Activated CD8-positive, alpha-beta T cell treated with anti-CD3 and anti-CD28 coated beads for 36 hours (primary cell): ENCODE results near the gene TMCO6. TPM values are rescaled to one million over a fixed set of nuclear protein-coding genes. Genes with fewer than 3 reads are reported as not detected.

ENCODE experiments used
- ATAC-seq: fragments of 200-7000 bp; cut with Tn5 transposase; one replicate; pipeline ENCODE4 v1.10.0; 2021; ENCODE audit warnings: mild to moderate bottlenecking, moderate library complexity
- CTCF ChIA-PET: fragments of 350-600 bp; sonication (Branson Sonifier 250); formaldehyde crosslinking; loops from one replicate; lab custom pipeline; 2021; ENCODE audit warnings: antibody characterized with exemption; lab: Charles Lee
- POLR2A ChIA-PET: fragments of 350-600 bp; sonication (Branson Sonifier 250); formaldehyde crosslinking; loops from one replicate; lab custom pipeline; 2021; ENCODE audit warnings: antibody characterized with exemption; lab: Charles Lee
- DNase-seq: peaks from one replicate; pipeline ENCODE4 v3.0.0-alpha.2; 2020
- H3K27ac Mint-ChIP-seq: one replicate; pipeline ENCODE4 v1.8.0; 2021; ENCODE audit warnings: mild to moderate bottlenecking, mixed read lengths
- H3K27me3 Mint-ChIP-seq: one replicate; pipeline ENCODE4 v1.8.0; 2021; ENCODE audit warnings: mixed read lengths
- H3K36me3 Mint-ChIP-seq: one replicate; pipeline ENCODE4 v1.8.0; 2021; ENCODE audit warnings: low read depth, mixed read lengths
- H3K4me1 Mint-ChIP-seq: one replicate; pipeline ENCODE4 v1.8.0; 2021; ENCODE audit warnings: low read depth, mixed read lengths
- H3K4me3 Mint-ChIP-seq: one replicate; pipeline ENCODE4 v1.8.0; 2021; ENCODE audit warnings: mild to moderate bottlenecking, moderate library complexity, mixed read lengths
- H3K9me3 Mint-ChIP-seq: one replicate; pipeline ENCODE4 v1.8.0; 2021; ENCODE audit warnings: mixed read lengths
- CTCF ChIP-seq: fragments of 200-600 bp; IDR thresholded peaks from one replicate; pipeline ENCODE4 v1.8.0; 2022; ENCODE audit warnings: antibody characterized with exemption, mild to moderate bottlenecking
- intact Hi-C: fragments of 100-400 bp; cut with micrococcal nuclease; formaldehyde crosslinking; loops from one replicate; pipeline ENCODE4 v1.10.0; 2022
- total RNA-seq, 2 experiments: library from RNA; stranded (reverse); gene quantifications; one replicate each; pipeline ENCODE4 v1.2.3, GENCODE V29; 2021

Gene TMCO6
- total RNA-seq, 2 experiments from 2014 or later = 31.7 to 33.2 TPM

DNA sequence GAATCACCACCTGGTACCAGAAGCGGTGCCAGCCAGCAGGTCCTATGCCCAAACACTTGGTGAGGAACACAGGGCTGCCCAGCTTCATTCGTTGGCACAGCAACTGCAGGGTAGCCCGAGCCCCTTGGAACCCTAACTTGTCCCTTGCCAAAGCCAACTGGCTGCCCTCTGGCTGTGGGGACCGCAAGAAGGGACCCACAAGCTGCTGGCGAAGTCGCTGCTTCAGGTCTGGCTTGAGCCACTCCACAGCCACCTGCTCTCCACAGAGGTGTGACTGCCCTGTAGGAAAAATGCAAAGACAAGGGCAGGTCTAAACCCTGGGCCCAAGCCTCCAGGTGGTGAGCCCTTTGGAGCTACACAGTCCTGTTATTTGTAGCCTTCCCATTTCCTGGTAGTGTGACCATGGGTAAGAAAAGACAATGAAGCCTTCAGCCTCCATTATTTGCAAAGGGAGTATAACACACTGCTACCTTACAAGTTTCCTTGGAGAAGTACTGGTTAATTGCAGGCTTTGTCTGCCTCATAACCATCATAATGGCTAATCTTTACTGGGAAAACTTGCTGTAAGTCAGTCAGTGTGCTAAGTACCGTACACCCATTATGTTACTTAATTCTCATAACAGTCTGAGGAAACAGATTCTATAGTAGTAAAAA lies 32.3 kb downstream of the TMCO6 start:
- no peak overlapping the region for H3K27ac Mint-ChIP-seq
- intact Hi-C loops = no loop called here
- no peaks in the 10 kb centered on the region for H3K9me3 Mint-ChIP-seq
- H3K27me3 Mint-ChIP-seq = no peaks in the 10 kb centered on the region
- CTCF ChIA-PET = no interaction called here
- TF ChIP-seq CTCF = no peak
- peaks cover 60% of the 10 kb centered on the region for H3K36me3 Mint-ChIP-seq
- POLR2A ChIA-PET = interaction anchor here (0.6 to 1.0 kb wide), 2 partner anchors 7 to 19 kb away, joined by 3 read pairs; partner anchors contain the start of genes HARS1 and HARS2
- no peak for ATAC-seq
- no peak overlapping the region for H3K4me3 Mint-ChIP-seq
- H3K4me1 Mint-ChIP-seq = peaks cover 14% of the 10 kb centered on the region
- no peak for DNase-seq

DNA sequence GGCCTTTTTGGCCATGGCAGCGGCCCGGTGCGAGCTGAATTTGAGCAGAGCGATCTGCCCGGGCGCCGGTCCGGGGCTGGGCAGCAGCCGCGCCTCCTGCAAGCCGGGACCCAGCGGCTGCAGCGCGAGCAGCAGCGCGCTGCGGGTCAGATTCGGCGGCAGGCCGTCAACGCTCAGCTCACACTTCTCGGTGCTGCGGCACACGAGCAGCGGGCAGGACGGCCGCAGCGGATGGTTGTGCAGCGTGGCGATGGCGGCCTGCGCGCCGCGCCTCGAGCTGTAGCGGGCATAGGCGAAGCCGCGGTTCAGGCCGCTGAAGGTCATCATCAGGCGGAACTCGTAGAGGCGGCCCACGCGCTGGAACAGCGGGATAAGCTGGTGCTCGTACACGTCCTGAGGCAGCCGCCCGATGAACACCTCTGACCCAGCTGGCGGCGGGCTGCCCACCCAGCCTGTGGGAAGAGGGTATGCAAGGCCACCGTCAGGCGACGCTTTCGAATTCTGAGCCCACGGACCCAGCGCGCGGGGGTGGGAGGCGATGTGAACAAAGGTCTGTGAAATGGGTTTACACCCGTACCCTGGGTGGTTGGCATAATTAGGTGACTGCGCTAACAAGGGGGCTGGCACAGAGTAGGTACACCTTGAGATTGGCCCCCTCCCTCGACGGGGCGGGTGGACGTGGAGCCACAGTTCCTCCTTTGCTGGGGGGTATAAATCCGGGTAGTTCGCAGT lies 33.4 kb downstream of the TMCO6 start:
- H3K4me3 Mint-ChIP-seq = no peak overlapping the region
- H3K27ac Mint-ChIP-seq = no peak overlapping the region
- intact Hi-C loops = no loop called here
- H3K36me3 Mint-ChIP-seq = peaks cover 60% of the 10 kb centered on the region
- DNase-seq = peak; percentile 33
- H3K9me3 Mint-ChIP-seq = no peaks in the 10 kb centered on the region
- TF ChIP-seq CTCF = no peak
- H3K4me1 Mint-ChIP-seq = peaks cover 4% of the 10 kb centered on the region
- CTCF ChIA-PET = no interaction called here
- POLR2A ChIA-PET = interaction anchor here (0.9 to 3.2 kb wide), 2 partner anchors 12 to 25 kb away, joined by 3 to 11 read pairs; partner anchors contain the start of genes IK and NDUFA2
- H3K27me3 Mint-ChIP-seq = no peaks in the 10 kb centered on the region
- ATAC-seq = no peak

DNA sequence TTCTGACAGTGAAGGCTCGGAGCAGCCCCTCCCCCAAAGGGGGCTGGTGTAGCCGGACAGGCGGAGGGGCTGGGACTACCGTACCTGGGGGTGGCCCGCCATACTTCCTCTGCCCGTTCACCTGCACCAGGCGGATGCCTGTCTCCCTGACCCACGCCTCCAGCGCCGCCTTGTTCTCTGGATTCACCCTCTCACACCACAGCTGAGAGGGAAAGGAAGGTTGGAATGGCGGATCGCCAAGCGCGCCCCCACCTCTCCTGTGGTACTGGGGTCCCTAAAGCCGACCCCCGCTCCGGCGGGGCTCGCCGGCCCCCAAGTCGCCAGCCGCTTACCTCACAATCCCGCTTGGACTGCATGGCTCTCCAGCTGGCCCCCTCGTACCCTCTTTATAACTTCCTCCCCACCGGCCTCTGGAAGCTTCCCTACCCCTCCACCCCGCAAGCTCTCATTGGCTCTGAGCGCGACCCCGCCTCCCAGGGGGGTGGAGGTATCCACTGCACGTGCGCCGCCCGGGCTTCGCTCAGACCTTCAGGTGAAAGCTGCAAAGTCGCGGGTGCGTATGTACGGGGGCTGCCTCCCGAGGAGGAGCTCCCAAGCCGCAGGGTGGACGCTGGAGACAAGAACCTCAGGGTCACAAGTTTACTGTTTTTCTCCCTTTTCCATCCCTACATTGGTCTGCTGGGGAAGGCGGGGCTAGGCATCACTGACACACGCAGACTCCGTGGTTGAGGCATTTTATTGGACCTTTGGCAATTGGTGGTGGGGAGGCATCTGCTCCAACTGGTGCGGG lies 34.1 kb downstream of the TMCO6 start, which contains the start of gene DND1:
Gene DND1, minus strand, starts transcription at position 390 of the 790 bp plus-strand sequence. Its CDS starts 34 bp downstream, at position 356.
- ATAC-seq (no peak), DNase-seq (no peak)
- no peaks in the 10 kb centered on the region for H3K27me3 Mint-ChIP-seq
- no peak for TF ChIP-seq CTCF
- no peaks in the 10 kb centered on the region for H3K9me3 Mint-ChIP-seq
- H3K36me3 Mint-ChIP-seq = peaks cover 59% of the 10 kb centered on the region
- ChIA-PET POLR2A (interaction anchor here (0.9 to 3.2 kb wide), 4 partner anchors 11 to 26 kb away, joined by 3 to 11 read pairs (median 6); partner anchors contain the start of genes HARS1, HARS2, IK and NDUFA2), CTCF (no interaction called here)
- H3K27ac Mint-ChIP-seq = peak within 1 kb of the TSS; percentile 37
- H3K4me3 Mint-ChIP-seq = no peak within 1 kb of the TSS
- H3K4me1 Mint-ChIP-seq = no peaks in the 10 kb centered on the region
- intact Hi-C loops = no loop called here

GRCh38 chr5:140674211-140674610 lies 35.0 kb downstream of the TMCO6 start:
- no peak for DNase-seq
- ChIA-PET POLR2A (interaction anchor here (1.4 to 3.2 kb wide), 4 partner anchors 9 to 27 kb away, joined by 3 to 11 read pairs (median 9); partner anchors contain the start of genes HARS1, HARS2, IK and NDUFA2), CTCF (no interaction called here)
- Mint-ChIP-seq H3K27me3 (no peaks in the 10 kb centered on the region), H3K27ac (peak overlapping the region; percentile 37), H3K4me3 (no peak overlapping the region), H3K9me3 (no peaks in the 10 kb centered on the region), H3K36me3 (peaks cover 54% of the 10 kb centered on the region), H3K4me1 (no peaks in the 10 kb centered on the region)
- ATAC-seq = no peak
- no peak for TF ChIP-seq CTCF
- intact Hi-C loops = no loop called here
